GM12892 (cell line): ENCODE data around the gene ATPAF1.

Experiments
- POLR2A ChIP-seq: IDR thresholded peaks from 2 replicates; pipeline ENCODE4 v1.6.1; 2011; ENCODE audit warnings: low read depth, low read length, control low read depth
- POLR2AphosphoS5 ChIP-seq: IDR thresholded peaks from 2 replicates; pipeline ENCODE4 v1.6.1; 2011; ENCODE audit warnings: low read depth, low read length, control low read depth
- TAF1 ChIP-seq: IDR thresholded peaks from 2 replicates; pipeline ENCODE4 v1.6.1; 2011; ENCODE audit warnings: low read depth, mild to moderate bottlenecking, control low read depth, low read length, borderline replicate concordance

GRCh38 chr1:46714976-46715375 is 46.8 kb upstream of the ATPAF1 start:
- TF ChIP-seq POLR2AphosphoS5, result no peak
- no peak for TF ChIP-seq POLR2A
- TF ChIP-seq TAF1, result no peak
